ENCODE results near the gene STRBP.

STRBP gene

DNA sequence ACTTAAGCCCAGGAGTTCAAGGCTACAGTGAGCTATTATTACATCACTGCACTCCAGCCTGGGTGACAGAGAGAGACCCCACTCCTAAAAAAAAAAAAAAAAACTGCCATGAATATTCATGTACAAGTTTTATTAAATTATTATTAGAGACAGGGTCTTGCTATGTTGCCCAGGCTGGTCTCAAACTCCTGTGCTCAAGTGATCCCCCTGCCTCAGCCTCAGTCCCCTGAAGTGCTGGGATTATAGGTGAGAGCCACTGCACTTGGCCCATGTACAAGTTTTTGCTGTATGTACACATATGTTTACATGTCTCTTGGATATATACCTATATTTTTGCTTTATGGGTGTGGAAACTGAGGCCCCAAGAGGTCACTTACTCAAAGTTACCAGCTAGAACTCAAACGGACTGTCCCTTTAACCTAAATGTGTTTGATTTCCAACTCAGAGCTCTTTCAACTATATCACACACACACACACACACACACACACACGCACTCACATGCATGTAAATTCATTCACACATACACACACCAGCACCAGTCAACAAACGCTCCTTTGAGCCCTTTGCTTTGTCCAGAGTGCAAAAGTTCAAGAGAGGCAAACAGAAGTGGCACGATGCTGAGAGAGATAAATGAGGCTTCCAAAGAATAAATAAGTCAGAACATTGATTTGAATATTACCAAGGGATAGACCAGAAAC is 42.3 kb upstream of the STRBP start:
- no peaks in the 10 kb centered on the region for H3K36me3 ChIP-seq (ENCODE audit: insufficient read depth, low read length)
- ATAC-seq (ENCODE audit: insufficient read depth, low read depth) = no peak
- no peak overlapping the region for H3K4me2 ChIP-seq (ENCODE audit: insufficient read depth, low read length)
- H3K27me3 ChIP-seq (ENCODE audit: insufficient read depth, low read length, poor library complexity) = no peaks in the 10 kb centered on the region
- H2AFZ ChIP-seq (ENCODE audit: low read depth, low read length) = no peak overlapping the region
- no peaks in the 10 kb centered on the region for H4K20me1 ChIP-seq (ENCODE audit: insufficient read depth, low read length)
- H3K9me3 ChIP-seq (ENCODE audit: insufficient read depth, low read length, severe bottlenecking) = no peaks in the 10 kb centered on the region
- DNase-seq = no peak
- H3K4me1 ChIP-seq (ENCODE audit: insufficient read depth, low read length) = no peaks in the 10 kb centered on the region
- no peaks in the 10 kb centered on the region for H3K79me2 ChIP-seq (ENCODE audit: insufficient read depth, low read length)
- no peak overlapping the region for H3K27ac ChIP-seq (ENCODE audit: low read length)
- TF ChIP-seq EZH2 (IDR thresholded peaks at IDR 0.05; ENCODE audit: borderline replicate concordance, low read depth, low read length, severe bottlenecking) (no peak), CTCF (IDR thresholded peaks at IDR 0.05; ENCODE audit: borderline replicate concordance, extremely low read depth, low read length, poor library complexity, severe bottlenecking) (no peak)
- no peak overlapping the region for H3K9ac ChIP-seq (ENCODE audit: low read depth, low read length)
- H3K4me3 ChIP-seq (ENCODE audit: low read depth in 1 of 2, low read length in 2 of 2) = no peak overlapping the region

DNA sequence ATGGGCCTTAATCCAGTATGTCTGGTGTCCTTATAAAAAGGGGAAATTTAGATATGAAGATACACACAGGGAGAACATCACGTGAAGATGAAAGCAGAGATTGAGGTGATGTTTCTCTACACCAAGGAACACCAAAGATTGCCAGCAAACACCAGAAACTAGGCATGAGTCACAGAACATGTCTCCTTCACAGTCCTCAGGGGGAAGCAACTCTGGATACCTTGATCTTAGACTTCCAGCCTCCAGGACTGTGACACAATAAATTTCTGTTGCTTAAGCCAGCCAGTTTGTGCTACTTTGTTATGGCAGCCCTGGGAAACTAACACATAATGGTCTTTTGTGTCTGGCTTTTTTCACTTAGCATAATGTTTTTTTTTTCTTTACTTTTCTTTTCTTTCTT is 41.2 kb upstream of the STRBP start:
- Histone ChIP-seq H4K20me1 (ENCODE audit: insufficient read depth, low read length) (no peaks in the 10 kb centered on the region), H3K4me2 (ENCODE audit: insufficient read depth, low read length) (no peak overlapping the region), H3K79me2 (ENCODE audit: insufficient read depth, low read length) (no peaks in the 10 kb centered on the region), H3K9me3 (ENCODE audit: insufficient read depth, low read length, severe bottlenecking) (no peaks in the 10 kb centered on the region), H3K27me3 (ENCODE audit: insufficient read depth, low read length, poor library complexity) (no peaks in the 10 kb centered on the region), H3K4me1 (ENCODE audit: insufficient read depth, low read length) (no peaks in the 10 kb centered on the region), H3K27ac (ENCODE audit: low read length) (no peak overlapping the region), H2AFZ (ENCODE audit: low read depth, low read length) (no peak overlapping the region), H3K36me3 (ENCODE audit: insufficient read depth, low read length) (no peaks in the 10 kb centered on the region), H3K9ac (ENCODE audit: low read depth, low read length) (no peak overlapping the region), H3K4me3 (ENCODE audit: low read depth in 1 of 2, low read length in 2 of 2) (no peak overlapping the region)
- no peak for TF ChIP-seq CTCF (IDR thresholded peaks at IDR 0.05; ENCODE audit: borderline replicate concordance, extremely low read depth, low read length, poor library complexity, severe bottlenecking)
- TF ChIP-seq EZH2 (IDR thresholded peaks at IDR 0.05; ENCODE audit: borderline replicate concordance, low read depth, low read length, severe bottlenecking) = no peak
- DNase-seq = no peak
- no peak for ATAC-seq (ENCODE audit: insufficient read depth, low read depth)

GRCh38 chr9:123305879-123306278 is 37.5 kb upstream of the STRBP start:
- Histone ChIP-seq H3K79me2 (ENCODE audit: insufficient read depth, low read length) (no peaks in the 10 kb centered on the region), H3K27ac (ENCODE audit: low read length) (no peak overlapping the region), H3K4me2 (ENCODE audit: insufficient read depth, low read length) (no peak overlapping the region), H3K4me1 (ENCODE audit: insufficient read depth, low read length) (no peaks in the 10 kb centered on the region), H3K9ac (ENCODE audit: low read depth, low read length) (no peak overlapping the region), H3K36me3 (ENCODE audit: insufficient read depth, low read length) (no peaks in the 10 kb centered on the region), H4K20me1 (ENCODE audit: insufficient read depth, low read length) (no peaks in the 10 kb centered on the region), H3K27me3 (ENCODE audit: insufficient read depth, low read length, poor library complexity) (no peaks in the 10 kb centered on the region), H3K4me3 (ENCODE audit: low read depth in 1 of 2, low read length in 2 of 2) (no peak overlapping the region), H2AFZ (ENCODE audit: low read depth, low read length) (no peak overlapping the region), H3K9me3 (ENCODE audit: insufficient read depth, low read length, severe bottlenecking) (no peaks in the 10 kb centered on the region)
- ATAC-seq (ENCODE audit: insufficient read depth, low read depth) (no peak), DNase-seq (no peak)
- TF ChIP-seq CTCF (IDR thresholded peaks at IDR 0.05; ENCODE audit: borderline replicate concordance, extremely low read depth, low read length, poor library complexity, severe bottlenecking) = no peak
- TF ChIP-seq EZH2 (IDR thresholded peaks at IDR 0.05; ENCODE audit: borderline replicate concordance, low read depth, low read length, severe bottlenecking) = no peak
